ENCODE results near the gene LRRC27.

GRCh38 chr10:132350391-132350790 lies 18.4 kb downstream of the LRRC27 start:
- TF ChIP-seq, protein P1, sequence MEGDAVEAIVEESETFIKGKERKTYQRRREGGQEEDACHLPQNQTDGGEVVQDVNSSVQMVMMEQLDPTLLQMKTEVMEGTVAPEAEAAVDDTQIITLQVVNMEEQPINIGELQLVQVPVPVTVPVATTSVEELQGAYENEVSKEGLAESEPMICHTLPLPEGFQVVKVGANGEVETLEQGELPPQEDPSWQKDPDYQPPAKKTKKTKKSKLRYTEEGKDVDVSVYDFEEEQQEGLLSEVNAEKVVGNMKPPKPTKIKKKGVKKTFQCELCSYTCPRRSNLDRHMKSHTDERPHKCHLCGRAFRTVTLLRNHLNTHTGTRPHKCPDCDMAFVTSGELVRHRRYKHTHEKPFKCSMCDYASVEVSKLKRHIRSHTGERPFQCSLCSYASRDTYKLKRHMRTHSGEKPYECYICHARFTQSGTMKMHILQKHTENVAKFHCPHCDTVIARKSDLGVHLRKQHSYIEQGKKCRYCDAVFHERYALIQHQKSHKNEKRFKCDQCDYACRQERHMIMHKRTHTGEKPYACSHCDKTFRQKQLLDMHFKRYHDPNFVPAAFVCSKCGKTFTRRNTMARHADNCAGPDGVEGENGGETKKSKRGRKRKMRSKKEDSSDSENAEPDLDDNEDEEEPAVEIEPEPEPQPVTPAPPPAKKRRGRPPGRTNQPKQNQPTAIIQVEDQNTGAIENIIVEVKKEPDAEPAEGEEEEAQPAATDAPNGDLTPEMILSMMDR (IDR thresholded peaks at IDR 0.05), result no peak
- no peak for TF ChIP-seq POLR2A (IDR thresholded peaks at IDR 0.05)
- TF ChIP-seq POLR2AphosphoS5 (IDR thresholded peaks at IDR 0.05), result no peak

Data from transverse colon (tissue), 4 donors.